B cell (primary cell): ENCODE results near the gene CFAP20DC. TPM values are rescaled to one million over a fixed set of nuclear protein-coding genes. Genes with fewer than 3 reads are reported as not detected.

Experiments
- ATAC-seq: fragments of 200-7000 bp; cut with Tn5 transposase; one replicate; pipeline ENCODE4 v1.10.0; 2021; ENCODE audit warnings: low read depth, mild to moderate bottlenecking, moderate number of reproducible peaks, moderate library complexity
- CTCF ChIA-PET: fragments of 350-600 bp; sonication (Branson Sonifier 250); formaldehyde crosslinking; loops from one replicate; lab custom pipeline; 2021; ENCODE audit warnings: antibody characterized with exemption, inconsistent platforms; lab: Charles Lee
- POLR2A ChIA-PET: fragments of 350-600 bp; sonication (Branson Sonifier 250); formaldehyde crosslinking; loops from one replicate; lab custom pipeline; 2021; ENCODE audit warnings: antibody characterized with exemption; lab: Charles Lee
- DNase-seq: peaks from one replicate; pipeline ENCODE4 v3.0.0; 2013
- H2AFZ ChIP-seq: 2 replicates; pipeline ENCODE4 v1.6.1; 2012; ENCODE audit warnings: mild to moderate bottlenecking, low read depth, low read length; ENCODE audit not compliant: insufficient read depth, poor library complexity, severe bottlenecking
- H3K27ac ChIP-seq, 2 donors: 1 replicate in 1 of 2; 2 replicates in 1 of 2; pipeline ENCODE4 v1.5.1; 2012 to 2013; ENCODE audit warnings: low read length in 2 of 2, mild to moderate bottlenecking in 2 of 2, moderate library complexity in 1 of 2
- H3K27me3 ChIP-seq, 4 experiments: fragments of 200-600 bp in 1 of 4; sonication (generic) in 1 of 4; replicated peaks in 1 of 4; 1 replicate in 2 of 4; 2 replicates in 2 of 4; pipeline versions ENCODE4 v1.6.1 to v1.7.0; 2013 to 2016; ENCODE audit warnings: low read length in 3 of 4, mild to moderate bottlenecking in 2 of 4, mixed read lengths in 1 of 4, moderate library complexity in 1 of 4; ENCODE audit not compliant: insufficient read depth in 4 of 4, control insufficient read depth in 3 of 4; ENCODE audit errors: control extremely low read depth in 1 of 4
- H3K36me3 ChIP-seq, 2 experiments: replicated peaks in 1 of 2; 1 replicate in 1 of 2; 2 replicates in 1 of 2; pipeline versions ENCODE4 v1.6.1 to v1.7.1; 2013; ENCODE audit warnings: low read length in 1 of 2; ENCODE audit not compliant: insufficient read depth in 2 of 2, control insufficient read depth in 1 of 2; ENCODE audit errors: control extremely low read depth in 1 of 2, extremely low read depth in 1 of 2
- H3K4me1 ChIP-seq, 2 donors: fragments of 200-600 bp in 1 of 2; sonication (generic) in 1 of 2; 1 replicate in 1 of 2; 2 replicates in 1 of 2; pipeline versions ENCODE4 v1.5.1 to v1.6.1; 2013 to 2017; ENCODE audit warnings: low read length in 2 of 2; ENCODE audit not compliant: control insufficient read depth in 2 of 2, insufficient read depth in 2 of 2
- H3K4me2 ChIP-seq: replicated peaks from 2 replicates; pipeline ENCODE3; 2012; ENCODE audit warnings: mild to moderate bottlenecking, low read depth, low read length; ENCODE audit not compliant: poor library complexity, severe bottlenecking
- H3K4me3 ChIP-seq, 5 experiments: fragments of 200-600 bp in 1 of 5; sonication (generic) in 1 of 5; 1 replicate in 3 of 5; 2 replicates in 2 of 5; pipeline versions ENCODE4 v1.5.1 to v1.7.0; 2011 to 2016; ENCODE audit warnings: low read length in 4 of 5, mild to moderate bottlenecking in 4 of 5, low read depth in 2 of 5, control low read depth in 1 of 5, moderate library complexity in 1 of 5; ENCODE audit not compliant: insufficient read depth in 1 of 5; ENCODE audit errors: control extremely low read depth in 1 of 5, extremely low read depth in 1 of 5
- H3K79me2 ChIP-seq: fragments of 200-600 bp; sonication (generic); one replicate; pipeline ENCODE4 v1.6.0; 2016; ENCODE audit warnings: low read length; ENCODE audit not compliant: control insufficient read depth, insufficient read depth
- H3K9ac ChIP-seq: fragments of 200-600 bp; sonication (generic); 2 replicates; pipeline ENCODE4 v1.6.1; 2017; ENCODE audit warnings: mild to moderate bottlenecking, low read length, moderate library complexity
- H3K9me3 ChIP-seq, 3 donors: one replicate each; pipeline versions ENCODE4 v1.6.1 to v1.7.1; 2013; ENCODE audit warnings: low read length in 2 of 3; ENCODE audit not compliant: control insufficient read depth in 2 of 3, insufficient read depth in 1 of 3; ENCODE audit errors: control extremely low read depth in 1 of 3
- H4K20me1 ChIP-seq: 2 replicates; pipeline ENCODE4 v1.6.0; 2012; ENCODE audit warnings: mild to moderate bottlenecking, low read length; ENCODE audit not compliant: insufficient read depth, control insufficient read depth, poor library complexity, severe bottlenecking
- H3K27ac Mint-ChIP-seq: one replicate; pipeline ENCODE4 v1.8.0; 2021; ENCODE audit warnings: mixed read lengths
- H3K27me3 Mint-ChIP-seq: one replicate; pipeline ENCODE4 v1.8.0; 2021; ENCODE audit warnings: mixed read lengths
- H3K4me1 Mint-ChIP-seq: one replicate; pipeline ENCODE4 v1.8.0; 2021; ENCODE audit warnings: mixed read lengths
- H3K4me3 Mint-ChIP-seq: one replicate; pipeline ENCODE4 v1.8.0; 2021; ENCODE audit warnings: mixed read lengths
- H3K9me3 Mint-ChIP-seq: one replicate; pipeline ENCODE4 v1.8.0; 2022; ENCODE audit warnings: mixed read lengths; ENCODE audit not compliant: insufficient read depth
- CTCF ChIP-seq: fragments of 200-600 bp; IDR thresholded peaks from one replicate; pipeline ENCODE4 v1.8.0; 2022; ENCODE audit warnings: antibody characterized with exemption, mild to moderate bottlenecking
- EZH2 ChIP-seq: IDR thresholded peaks from 2 replicates; pipeline ENCODE4 v1.6.1; 2012; ENCODE audit warnings: borderline replicate concordance, low read depth, mild to moderate bottlenecking, moderate library complexity, low read length; ENCODE audit not compliant: insufficient read depth, poor library complexity, severe bottlenecking
- WGBS: methylation state at CpG from one replicate; pipeline ENCODE4 v1.1.5; 2013; ENCODE audit warnings: missing lambda C conversion rate; ENCODE audit not compliant: insufficient coverage; 5-methylcytosine and 5-hydroxymethylcytosine counted together
- intact Hi-C: fragments of 100-400 bp; cut with micrococcal nuclease; formaldehyde crosslinking; loops from one replicate; pipeline ENCODE4 v1.10.0; 2022
- polyA plus RNA-seq: library from polyadenylated mRNA; depleted of rRNA; stranded (reverse); fragments of >200 nt; gene quantifications from 2 replicates; pipeline ENCODE4 v1.2.3, GENCODE V29; 2012
- total RNA-seq, 2 donors: library from RNA; stranded (reverse); fragments of 120-200 nt in 1 of 2; gene quantifications; 1 replicate in 1 of 2; 2 replicates in 1 of 2; pipeline versions ENCODE4 v1.2.3 to v1.2.4, GENCODE V29; 2013 to 2022

CFAP20DC gene
- total and polyA plus RNA-seq, 2 donors (not counting 1 experiment from before 2014, with no cell fraction given): 0.27 to 1.2 TPM

GRCh38 chr3:59027607-59028006 lies 22.2 kb downstream of the CFAP20DC start:
- intact Hi-C loops: no loop called here
- Mint-ChIP-seq H3K4me3 (no peak overlapping the region), H3K9me3 (no peaks in the 10 kb centered on the region), H3K27ac (no peak overlapping the region), H3K27me3 (no peaks in the 10 kb centered on the region), H3K4me1 (peaks cover 3% of the 10 kb centered on the region)
- H3K4me1 ChIP-seq: no peaks in the 10 kb centered on the region
- no peaks in the 10 kb centered on the region for H3K27me3 ChIP-seq
- H4K20me1 ChIP-seq: no peaks in the 10 kb centered on the region
- H3K27ac ChIP-seq: no peak overlapping the region
- no peaks in the 10 kb centered on the region for H3K9me3 ChIP-seq
- no peak overlapping the region for H2AFZ ChIP-seq
- no peak overlapping the region for H3K9ac ChIP-seq
- ATAC-seq (no peak), DNase-seq (no peak)
- ChIA-PET POLR2A (no interaction called here), CTCF (no interaction called here)
- TF ChIP-seq CTCF (no peak), EZH2 (no peak)
- H3K36me3 ChIP-seq: no peaks in the 10 kb centered on the region
- no peak overlapping the region for H3K4me2 ChIP-seq
- no peaks in the 10 kb centered on the region for H3K79me2 ChIP-seq
- no peak overlapping the region for H3K4me3 ChIP-seq
- no CpG with 5 or more reads among the region's 1 CpG for WGBS

- peaks cover 3% of the 10 kb centered on the region for H3K4me1 Mint-ChIP-seq
- no peak overlapping the region for H3K4me3 Mint-ChIP-seq
- no peaks in the 10 kb centered on the region for H3K27me3 Mint-ChIP-seq
- Histone ChIP-seq H3K79me2 (no peaks in the 10 kb centered on the region), H3K4me3 (no peak overlapping the region), H4K20me1 (no peaks in the 10 kb centered on the region), H3K4me2 (no peak overlapping the region), H3K36me3 (no peaks in the 10 kb centered on the region), H3K27ac (no peak overlapping the region), H3K9me3 (no peaks in the 10 kb centered on the region), H3K9ac (no peak overlapping the region), H3K27me3 (no peaks in the 10 kb centered on the region), H3K4me1 (no peaks in the 10 kb centered on the region), H2AFZ (no peak overlapping the region)
- H3K9me3 Mint-ChIP-seq: no peaks in the 10 kb centered on the region
- intact Hi-C loops: no loop called here
- WGBS: no CpG with 5 or more reads among the region's 3 CpGs
- H3K27ac Mint-ChIP-seq: no peak overlapping the region
- no peak for DNase-seq
- ChIA-PET POLR2A (no interaction called here), CTCF (no interaction called here)
- no peak for ATAC-seq
- TF ChIP-seq EZH2: no peak
- TF ChIP-seq CTCF: no peak
Observed at GRCh38 chr3:59023612-59024011, 26.2 kb downstream of the CFAP20DC start.
